Endodermal cell (in vitro differentiated cells): ENCODE measurements around the gene ACAN. TPM values are rescaled to one million over a fixed set of nuclear protein-coding genes. Genes with fewer than 3 reads are reported as not detected.

Experiments
- DNase-seq: peaks from one replicate; pipeline ENCODE4 v3.0.0-alpha.2; 2017
- H3K27ac ChIP-seq: 2 replicates; pipeline ENCODE4 v1.5.1; 2013; ENCODE audit warnings: mild to moderate bottlenecking, low read depth, low read length, moderate library complexity
- H3K27me3 ChIP-seq: 2 replicates; pipeline ENCODE4 v1.6.1; 2013; ENCODE audit warnings: mild to moderate bottlenecking, low read length, moderate library complexity; ENCODE audit not compliant: insufficient read depth, control insufficient read depth, poor library complexity, severe bottlenecking
- H3K36me3 ChIP-seq: 2 replicates; pipeline ENCODE4 v1.7.0; 2013; ENCODE audit warnings: mild to moderate bottlenecking, low read length, moderate library complexity; ENCODE audit not compliant: control insufficient read depth, insufficient read depth
- H3K4me1 ChIP-seq: one replicate; pipeline ENCODE4 v1.7.0; 2013; ENCODE audit warnings: low read length; ENCODE audit not compliant: control insufficient read depth, insufficient read depth
- H3K4me3 ChIP-seq: 2 replicates; pipeline ENCODE4 v1.5.1; 2013; ENCODE audit warnings: mild to moderate bottlenecking, low read length, moderate library complexity
- H3K9ac ChIP-seq: 2 replicates; pipeline ENCODE4 v1.6.1; 2013; ENCODE audit warnings: mild to moderate bottlenecking, low read length, moderate library complexity; ENCODE audit not compliant: poor library complexity, severe bottlenecking; ENCODE audit errors: extremely low read depth
- H3K9me3 ChIP-seq: 2 replicates; pipeline ENCODE4 v1.6.1; 2013; ENCODE audit warnings: mild to moderate bottlenecking, low read length, moderate library complexity; ENCODE audit not compliant: control insufficient read depth
- H3K27ac Mint-ChIP-seq: 2 replicates; pipeline ENCODE4 v1.8.0; 2020; ENCODE audit warnings: mixed read lengths
- H3K27me3 Mint-ChIP-seq: 2 replicates; pipeline ENCODE4 v1.8.0; 2021; ENCODE audit warnings: mild to moderate bottlenecking, mixed read lengths; ENCODE audit not compliant: insufficient read depth
- H3K36me3 Mint-ChIP-seq: 2 replicates; pipeline ENCODE4 v1.8.0; 2020; ENCODE audit warnings: low read depth, mixed read lengths
- H3K4me1 Mint-ChIP-seq: 2 replicates; pipeline ENCODE4 v1.8.0; 2020; ENCODE audit warnings: mixed read lengths
- H3K4me3 Mint-ChIP-seq: 2 replicates; pipeline ENCODE4 v1.8.0; 2020; ENCODE audit warnings: mild to moderate bottlenecking, moderate library complexity, mixed read lengths
- H3K9me3 Mint-ChIP-seq: 2 replicates; pipeline ENCODE4 v1.8.0; 2020; ENCODE audit warnings: mild to moderate bottlenecking, mixed read lengths
- WGBS, 2 experiments: methylation state at CpG; one replicate each; pipeline versions ENCODE4 v1.1.5 to v1.1.7; 2013; ENCODE audit warnings: missing lambda C conversion rate in 2 of 2, mixed read lengths in 1 of 2; ENCODE audit not compliant: insufficient coverage in 1 of 2, insufficient read length in 1 of 2; 5-methylcytosine and 5-hydroxymethylcytosine counted together
- total RNA-seq, 2 donors: library from RNA; stranded (reverse); fragmentation: NEBNext Ultra II Directional in 1 of 2; extraction: Animal tissue kit (Norgen Biotek cat#: 25700) in 1 of 2; gene quantifications; 2 replicates in 1 of 2; 3 replicates in 1 of 2; pipeline ENCODE4 v1.2.1, GENCODE V29; 2021
- TF ChIP-seq, protein P1 (sequence below): fragments of 200-600 bp; sonication (generic); conservative IDR thresholded peaks from 2 replicates; pipeline ENCODE4 v1.5.0; 2021; ENCODE audit warnings: antibody characterized with exemption, mild to moderate bottlenecking

Gene ACAN
- total RNA-seq, 2 donors from 2014 or later: 0.38 to 0.75 TPM

DNA sequence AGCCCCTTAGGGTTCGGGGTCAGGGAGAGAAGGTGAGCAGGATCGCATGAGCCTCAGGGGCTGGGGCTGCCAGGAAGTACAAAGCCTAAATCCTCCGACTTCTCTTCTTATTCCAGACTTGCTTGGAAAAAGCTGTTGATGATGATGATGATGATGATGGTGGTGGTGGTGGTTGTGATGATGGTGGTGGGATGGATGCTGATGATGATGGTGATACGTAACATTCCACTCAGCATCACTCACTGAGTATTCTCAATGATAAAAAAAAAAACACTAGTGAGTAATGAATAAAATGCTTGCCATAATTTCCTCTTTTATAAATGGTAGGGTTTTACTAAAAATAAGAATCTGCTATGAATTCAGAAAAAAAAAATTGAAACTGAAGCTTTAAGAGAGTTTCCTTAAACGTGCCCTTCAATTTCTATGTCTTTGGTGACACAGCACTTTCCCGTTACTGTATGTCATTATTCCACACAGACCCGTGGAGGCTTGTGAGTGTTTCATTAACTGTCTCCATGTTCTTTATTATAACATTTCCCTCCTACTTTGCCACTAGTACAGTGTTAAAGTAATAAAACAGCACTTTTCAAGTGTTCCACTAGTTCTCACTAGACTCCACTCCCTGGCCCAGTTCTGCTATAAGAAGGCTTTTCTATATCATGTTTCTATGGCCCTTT lies 5.4 kb upstream of the ACAN start:
- Histone ChIP-seq H3K9ac (no peak overlapping the region), H3K27me3 (peaks cover 58% of the 10 kb centered on the region), H3K9me3 (no peaks in the 10 kb centered on the region), H3K4me1 (no peaks in the 10 kb centered on the region), H3K36me3 (no peaks in the 10 kb centered on the region), H3K4me3 (no peak overlapping the region), H3K27ac (no peak overlapping the region)
- Mint-ChIP-seq H3K4me3 (no peak overlapping the region), H3K27me3 (peaks cover 69% of the 10 kb centered on the region), H3K36me3 (no peaks in the 10 kb centered on the region), H3K27ac (no peak overlapping the region), H3K9me3 (no peaks in the 10 kb centered on the region), H3K4me1 (peaks cover 10% of the 10 kb centered on the region)
- WGBS, 2 experiments: 90 to 92% methylated on average over 6 of the region's 7 CpGs
- TF ChIP-seq, protein P1, sequence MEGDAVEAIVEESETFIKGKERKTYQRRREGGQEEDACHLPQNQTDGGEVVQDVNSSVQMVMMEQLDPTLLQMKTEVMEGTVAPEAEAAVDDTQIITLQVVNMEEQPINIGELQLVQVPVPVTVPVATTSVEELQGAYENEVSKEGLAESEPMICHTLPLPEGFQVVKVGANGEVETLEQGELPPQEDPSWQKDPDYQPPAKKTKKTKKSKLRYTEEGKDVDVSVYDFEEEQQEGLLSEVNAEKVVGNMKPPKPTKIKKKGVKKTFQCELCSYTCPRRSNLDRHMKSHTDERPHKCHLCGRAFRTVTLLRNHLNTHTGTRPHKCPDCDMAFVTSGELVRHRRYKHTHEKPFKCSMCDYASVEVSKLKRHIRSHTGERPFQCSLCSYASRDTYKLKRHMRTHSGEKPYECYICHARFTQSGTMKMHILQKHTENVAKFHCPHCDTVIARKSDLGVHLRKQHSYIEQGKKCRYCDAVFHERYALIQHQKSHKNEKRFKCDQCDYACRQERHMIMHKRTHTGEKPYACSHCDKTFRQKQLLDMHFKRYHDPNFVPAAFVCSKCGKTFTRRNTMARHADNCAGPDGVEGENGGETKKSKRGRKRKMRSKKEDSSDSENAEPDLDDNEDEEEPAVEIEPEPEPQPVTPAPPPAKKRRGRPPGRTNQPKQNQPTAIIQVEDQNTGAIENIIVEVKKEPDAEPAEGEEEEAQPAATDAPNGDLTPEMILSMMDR: no peak
- no peak for DNase-seq

DNA sequence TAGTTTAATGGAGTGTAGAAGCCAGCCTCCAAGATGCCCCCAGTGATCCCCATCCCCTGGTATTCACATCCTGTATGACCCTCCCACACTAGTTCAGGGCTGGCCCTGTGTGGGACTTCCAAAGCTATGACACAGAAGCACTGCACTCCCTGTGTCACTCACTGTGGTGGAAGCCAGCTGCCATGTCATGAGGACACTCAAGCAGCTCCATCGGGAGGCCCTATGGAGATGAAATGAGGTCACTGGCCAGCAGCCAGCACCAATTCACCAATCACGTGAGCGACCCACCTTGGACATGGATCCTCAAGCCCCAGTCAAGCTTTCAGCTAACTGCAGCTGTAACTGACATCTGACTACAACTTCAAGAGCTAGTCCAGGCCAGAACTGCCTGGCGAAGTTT lies 3.9 kb upstream of the ACAN start:
- Histone ChIP-seq H3K4me3 (no peak overlapping the region), H3K9ac (no peak overlapping the region), H3K36me3 (no peaks in the 10 kb centered on the region), H3K9me3 (no peaks in the 10 kb centered on the region), H3K27ac (no peak overlapping the region), H3K4me1 (no peaks in the 10 kb centered on the region), H3K27me3 (peaks cover 70% of the 10 kb centered on the region)
- peaks cover 6% of the 10 kb centered on the region for H3K4me1 Mint-ChIP-seq
- H3K36me3 Mint-ChIP-seq: no peaks in the 10 kb centered on the region
- H3K4me3 Mint-ChIP-seq: no peak overlapping the region
- no peak overlapping the region for H3K27ac Mint-ChIP-seq
- peaks cover 69% of the 10 kb centered on the region for H3K27me3 Mint-ChIP-seq
- WGBS, 2 experiments: 91 to 96% methylated on average over 3 to 4 of the region's 4 CpGs
- DNase-seq: no peak
- TF ChIP-seq, protein P1: no peak
- H3K9me3 Mint-ChIP-seq: no peaks in the 10 kb centered on the region

DNA sequence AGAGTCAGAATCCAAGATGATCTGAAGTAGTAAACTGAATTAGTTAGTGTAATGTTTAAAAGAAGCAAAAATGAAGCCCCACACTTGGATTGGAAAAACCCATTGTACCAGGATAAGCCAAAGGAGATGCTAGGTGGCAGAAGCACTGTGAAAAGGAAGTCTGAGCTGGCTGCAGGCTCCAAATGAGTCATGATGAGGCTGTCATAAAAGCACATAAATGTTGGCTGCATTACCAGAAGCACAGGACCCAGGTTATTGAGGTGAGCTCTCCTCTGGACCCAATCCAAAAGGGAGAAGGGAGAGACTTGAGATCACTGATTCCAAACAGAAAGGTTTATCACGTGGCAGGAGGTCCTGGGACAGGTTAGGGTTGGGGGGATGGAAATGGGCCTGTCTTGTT lies 3.2 kb upstream of the ACAN start:
- Mint-ChIP-seq H3K9me3 (no peaks in the 10 kb centered on the region), H3K4me1 (peaks cover 6% of the 10 kb centered on the region), H3K4me3 (no peak overlapping the region), H3K36me3 (no peaks in the 10 kb centered on the region), H3K27ac (no peak overlapping the region), H3K27me3 (peaks cover 75% of the 10 kb centered on the region)
- Histone ChIP-seq H3K9me3 (no peaks in the 10 kb centered on the region), H3K9ac (no peak overlapping the region), H3K27me3 (peaks cover 76% of the 10 kb centered on the region), H3K27ac (no peak overlapping the region), H3K4me3 (no peak overlapping the region), H3K4me1 (no peaks in the 10 kb centered on the region), H3K36me3 (no peaks in the 10 kb centered on the region)
- TF ChIP-seq, protein P1: no peak
- no peak for DNase-seq
- 84% methylated on average over 1 of the region's 1 CpG; no CpG with 5 or more reads in 1 of the 2 experiments for WGBS, 2 experiments
